ENCODE data around the gene NTPCR.

NTPCR gene

DNA sequence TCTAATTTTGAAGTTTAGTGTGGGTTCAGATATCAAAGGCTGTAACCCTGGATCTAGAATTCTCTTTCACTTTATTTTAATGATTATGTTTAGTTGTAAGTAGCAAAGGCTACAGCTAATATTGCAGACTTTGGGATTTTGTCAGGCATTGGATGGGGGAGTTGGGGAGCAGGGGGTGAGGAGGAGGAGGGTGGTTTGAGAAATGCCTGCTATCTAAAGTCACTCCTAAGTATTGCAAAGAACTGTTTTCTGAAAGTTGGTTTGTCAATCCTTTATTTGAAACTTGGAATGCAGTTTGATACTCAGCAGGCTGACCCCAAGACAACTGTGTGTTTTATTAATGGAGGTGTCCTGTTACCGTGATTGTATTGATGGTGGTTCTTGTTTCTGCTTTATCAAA, 1.2 kb downstream of the NTPCR start:
- H3K4me3 ChIP-seq (ENCODE audit: low read length) = peak overlapping the region; percentile 94
- H3K27me3 ChIP-seq (ENCODE audit: control insufficient read depth, insufficient read depth, low read length) = peaks cover 3% of the 10 kb centered on the region
- peaks cover 10% of the 10 kb centered on the region for H3K36me3 ChIP-seq (ENCODE audit: control insufficient read depth, low read depth, low read length)
- no peak overlapping the region for H3K9ac ChIP-seq (ENCODE audit: low read length)
- H3K27ac ChIP-seq (ENCODE audit: low read length) = no peak overlapping the region
- H3K4me1 ChIP-seq (ENCODE audit: control insufficient read depth, low read depth, low read length) = peaks cover 20% of the 10 kb centered on the region
- H3K9me3 ChIP-seq (ENCODE audit: control insufficient read depth, low read depth, low read length) = no peaks in the 10 kb centered on the region

DNA sequence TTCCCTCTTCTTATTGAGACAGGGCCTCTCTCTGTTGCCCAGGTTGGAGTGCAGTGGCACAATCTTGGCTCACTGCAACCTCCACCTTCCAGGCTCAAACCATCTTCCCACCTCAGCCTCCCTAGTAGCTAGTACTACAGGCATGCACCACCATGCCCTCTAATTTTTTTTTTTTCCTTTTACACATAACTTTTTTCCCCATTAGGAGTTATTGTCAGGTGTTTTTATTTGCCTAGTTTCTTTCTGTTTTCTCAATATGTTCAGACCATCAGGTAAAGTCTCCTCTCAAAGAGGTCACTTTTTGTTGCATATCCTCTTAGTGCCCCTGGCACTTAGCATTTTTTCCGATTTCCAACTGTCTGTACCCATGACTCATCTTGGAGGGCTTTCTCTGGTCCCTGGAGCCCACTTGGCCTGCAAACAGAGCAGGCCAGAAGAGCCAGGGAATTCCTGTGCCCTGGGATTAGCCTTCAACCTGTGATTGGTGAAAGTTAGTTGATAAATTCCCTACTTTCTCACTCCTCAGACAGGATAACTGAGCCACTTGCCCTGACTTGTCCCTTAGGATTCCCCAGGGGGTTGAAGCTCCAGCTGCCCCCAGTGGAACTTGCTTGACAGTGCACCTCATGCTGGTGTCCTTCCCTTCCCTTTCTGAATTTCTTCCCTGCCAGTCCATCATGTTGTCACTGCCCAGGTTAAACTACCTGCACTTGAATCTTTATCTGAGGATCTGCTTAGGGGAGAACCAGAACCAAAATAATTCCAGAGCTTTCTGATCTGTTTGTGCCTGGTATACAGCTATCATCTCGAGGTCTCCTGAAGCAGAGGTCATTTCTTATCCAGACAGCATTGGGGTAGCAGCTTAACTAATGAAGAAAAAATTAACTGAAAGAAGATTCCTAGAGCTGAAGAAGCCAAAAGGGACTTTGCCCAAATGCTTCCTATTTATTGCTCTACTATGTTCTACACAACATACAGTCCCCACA, 2.4 kb downstream of the NTPCR start:
- H3K9me3 ChIP-seq (ENCODE audit: control insufficient read depth, low read depth, low read length) = no peaks in the 10 kb centered on the region
- peaks cover 20% of the 10 kb centered on the region for H3K4me1 ChIP-seq (ENCODE audit: control insufficient read depth, low read depth, low read length)
- H3K4me3 ChIP-seq (ENCODE audit: low read length) = peak overlapping the region; percentile 31
- H3K36me3 ChIP-seq (ENCODE audit: control insufficient read depth, low read depth, low read length) = peaks cover 21% of the 10 kb centered on the region
- H3K27me3 ChIP-seq (ENCODE audit: control insufficient read depth, insufficient read depth, low read length) = peaks cover 2% of the 10 kb centered on the region
- H3K9ac ChIP-seq (ENCODE audit: low read length) = no peak overlapping the region
- H3K27ac ChIP-seq (ENCODE audit: low read length) = peak overlapping the region; percentile 38

DNA sequence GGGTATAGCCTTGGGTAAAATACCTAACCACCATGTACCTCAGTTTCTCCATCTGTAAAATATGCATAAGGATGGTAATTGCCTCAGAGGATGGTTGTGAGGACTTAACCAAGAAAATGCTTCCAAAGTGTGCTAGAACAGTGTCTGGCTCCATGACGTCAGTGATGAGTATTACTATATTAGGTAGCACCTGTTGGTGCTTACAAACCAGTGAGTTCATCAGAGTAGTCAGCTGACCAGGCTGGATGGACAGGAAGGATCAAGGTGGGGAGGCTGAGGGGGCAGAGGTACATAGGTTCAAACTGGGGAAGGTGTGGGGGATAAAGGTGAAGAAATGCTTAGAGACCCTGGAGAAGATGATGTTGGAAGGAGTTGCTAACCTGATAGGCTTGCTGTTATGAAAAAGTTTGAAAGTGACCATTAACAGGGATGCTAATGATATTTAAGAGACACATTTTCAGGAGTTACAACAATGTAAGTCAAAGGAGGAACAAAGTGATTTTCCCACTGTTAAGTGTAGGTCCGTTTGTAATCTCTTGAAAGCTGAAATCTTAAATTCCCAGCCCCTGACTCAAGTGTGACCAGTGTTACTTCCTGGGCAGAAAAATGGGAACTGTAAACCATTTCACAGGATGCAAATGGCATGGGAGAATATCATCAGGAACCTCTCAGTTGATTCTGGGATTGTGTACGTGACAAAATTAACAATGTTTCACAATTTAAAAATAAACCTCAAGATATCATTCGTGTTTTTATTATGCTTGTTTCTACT, 4.4 kb downstream of the NTPCR start:
- Histone ChIP-seq H3K9ac (ENCODE audit: low read length) (no peak overlapping the region), H3K4me1 (ENCODE audit: control insufficient read depth, low read depth, low read length) (peaks cover 16% of the 10 kb centered on the region), H3K36me3 (ENCODE audit: control insufficient read depth, low read depth, low read length) (peaks cover 31% of the 10 kb centered on the region), H3K27ac (ENCODE audit: low read length) (no peak overlapping the region), H3K27me3 (ENCODE audit: control insufficient read depth, insufficient read depth, low read length) (no peaks in the 10 kb centered on the region), H3K4me3 (ENCODE audit: low read length) (no peak overlapping the region), H3K9me3 (ENCODE audit: control insufficient read depth, low read depth, low read length) (no peaks in the 10 kb centered on the region)

DNA sequence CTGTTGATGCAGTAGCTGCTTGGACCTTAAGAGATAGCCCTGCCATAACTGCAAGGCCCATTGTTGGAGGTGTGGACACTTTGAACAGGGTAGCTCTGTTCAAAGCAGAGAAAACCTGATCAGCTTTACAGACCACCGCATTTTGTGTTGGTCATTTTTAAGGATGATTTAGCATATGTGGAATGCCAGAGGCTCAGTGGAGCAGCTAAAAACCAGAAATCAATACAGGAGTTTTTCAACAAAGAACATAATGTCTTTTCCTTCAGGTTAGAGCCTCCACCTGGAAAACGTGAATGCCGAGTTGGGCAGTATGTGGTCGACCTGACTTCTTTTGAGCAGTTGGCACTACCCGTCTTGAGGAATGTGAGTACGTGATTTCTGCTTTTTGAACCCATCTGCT, 5.7 kb downstream of the NTPCR start:
- Histone ChIP-seq H3K27me3 (ENCODE audit: control insufficient read depth, insufficient read depth, low read length) (no peaks in the 10 kb centered on the region), H3K9ac (ENCODE audit: low read length) (no peak overlapping the region), H3K4me1 (ENCODE audit: control insufficient read depth, low read depth, low read length) (peaks cover 14% of the 10 kb centered on the region), H3K9me3 (ENCODE audit: control insufficient read depth, low read depth, low read length) (no peaks in the 10 kb centered on the region), H3K27ac (ENCODE audit: low read length) (no peak overlapping the region), H3K4me3 (ENCODE audit: low read length) (no peak overlapping the region), H3K36me3 (ENCODE audit: control insufficient read depth, low read depth, low read length) (peaks cover 35% of the 10 kb centered on the region)

DNA sequence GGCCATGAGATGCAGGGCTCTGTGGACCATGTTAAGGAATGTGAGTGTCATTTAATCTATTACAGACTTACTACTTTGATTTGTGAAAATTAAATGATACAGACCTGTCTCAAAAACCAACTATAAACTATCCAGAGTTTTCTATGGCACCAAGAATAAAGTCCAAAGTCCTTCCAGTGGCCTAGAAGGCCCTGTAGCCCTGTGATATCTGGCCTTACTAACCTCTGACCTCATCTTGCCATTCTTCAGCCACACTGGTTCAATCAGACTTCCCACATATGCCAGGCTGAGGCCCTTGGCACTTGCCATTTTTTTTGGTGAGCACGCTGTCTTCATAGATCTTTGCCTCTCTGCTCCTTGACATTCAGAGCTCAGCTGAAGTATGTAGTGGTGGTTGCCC, 7.7 kb downstream of the NTPCR start:
- peaks cover 35% of the 10 kb centered on the region for H3K36me3 ChIP-seq (ENCODE audit: control insufficient read depth, low read depth, low read length)
- H3K4me3 ChIP-seq (ENCODE audit: low read length) = no peak overlapping the region
- peaks cover 2% of the 10 kb centered on the region for H3K4me1 ChIP-seq (ENCODE audit: control insufficient read depth, low read depth, low read length)
- no peak overlapping the region for H3K9ac ChIP-seq (ENCODE audit: low read length)
- H3K9me3 ChIP-seq (ENCODE audit: control insufficient read depth, low read depth, low read length) = no peaks in the 10 kb centered on the region
- no peak overlapping the region for H3K27ac ChIP-seq (ENCODE audit: low read length)
- H3K27me3 ChIP-seq (ENCODE audit: control insufficient read depth, insufficient read depth, low read length) = no peaks in the 10 kb centered on the region

DNA sequence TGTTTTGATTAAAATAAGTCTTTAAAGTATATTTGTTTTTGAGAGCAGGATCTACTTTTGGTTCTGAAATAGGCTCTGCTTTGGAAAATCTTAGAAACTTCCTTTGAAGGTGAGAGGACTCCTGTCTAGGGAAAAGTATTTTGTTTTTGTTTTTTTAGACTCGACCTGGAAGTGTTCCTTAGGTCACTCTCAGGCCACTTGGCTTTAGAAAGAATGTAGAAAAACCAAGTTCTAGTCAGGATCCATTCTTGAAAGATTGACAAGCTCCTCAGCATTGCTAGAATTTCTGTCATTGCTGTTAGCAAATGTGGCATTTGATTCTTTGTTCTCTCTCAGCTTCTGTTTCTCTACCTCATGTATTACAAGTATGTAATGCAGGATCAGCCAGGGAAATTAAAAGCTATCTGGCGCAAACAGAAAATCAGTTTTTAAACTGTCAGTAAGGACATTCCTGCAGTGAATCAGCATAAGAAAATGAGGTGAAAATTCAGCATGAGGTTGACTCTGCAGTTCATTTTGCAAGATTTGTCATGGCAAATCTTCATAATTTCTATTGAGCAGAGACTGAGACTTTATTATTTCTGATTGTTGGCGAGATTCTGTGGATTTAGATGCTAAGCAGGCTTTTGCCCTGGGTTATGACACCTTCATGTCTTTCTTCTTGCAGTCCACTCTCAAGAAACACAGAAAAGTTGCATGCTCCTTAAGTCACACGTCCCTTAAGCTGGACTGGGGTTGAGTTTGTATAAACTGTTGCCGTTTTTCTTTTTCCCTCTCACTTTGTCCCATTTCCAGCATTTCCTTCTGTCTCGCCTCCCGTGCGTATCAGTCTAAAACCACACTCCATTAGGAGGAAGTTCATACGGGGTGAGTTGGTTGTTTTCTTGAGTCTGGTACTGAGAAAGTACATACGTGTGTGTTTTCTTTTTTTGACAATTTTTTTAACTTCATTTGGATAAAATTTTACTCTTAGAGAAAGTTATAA, 12.6 kb downstream of the NTPCR start:
- no peak overlapping the region for H3K4me3 ChIP-seq (ENCODE audit: low read length)
- H3K9ac ChIP-seq (ENCODE audit: low read length) = no peak overlapping the region
- H3K27ac ChIP-seq (ENCODE audit: low read length) = no peak overlapping the region
- no peaks in the 10 kb centered on the region for H3K9me3 ChIP-seq (ENCODE audit: control insufficient read depth, low read depth, low read length)
- H3K27me3 ChIP-seq (ENCODE audit: control insufficient read depth, insufficient read depth, low read length) = no peaks in the 10 kb centered on the region
- H3K36me3 ChIP-seq (ENCODE audit: control insufficient read depth, low read depth, low read length) = peaks cover 18% of the 10 kb centered on the region
- no peaks in the 10 kb centered on the region for H3K4me1 ChIP-seq (ENCODE audit: control insufficient read depth, low read depth, low read length)

DNA sequence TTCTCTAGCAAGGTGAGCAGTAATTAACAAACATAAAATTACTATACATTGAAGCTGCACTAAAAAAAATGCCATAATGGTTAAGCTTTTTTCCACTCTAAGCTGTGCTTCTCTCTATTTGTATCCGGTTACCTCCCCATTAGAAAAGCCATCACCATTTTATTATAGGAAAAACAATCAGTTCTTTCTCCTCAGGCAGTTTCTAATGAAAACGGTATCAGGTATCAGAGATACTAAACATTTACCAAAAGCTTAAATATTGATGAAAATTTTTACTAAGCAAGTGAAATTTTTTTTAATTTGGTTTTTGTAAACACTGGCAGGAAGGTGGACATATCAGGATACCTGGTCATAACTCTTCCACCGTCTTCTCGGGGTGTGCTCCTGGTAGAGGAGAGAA, 14.2 kb downstream of the NTPCR start:
- Histone ChIP-seq H3K4me3 (ENCODE audit: low read length) (no peak overlapping the region), H3K27me3 (ENCODE audit: control insufficient read depth, insufficient read depth, low read length) (no peaks in the 10 kb centered on the region), H3K36me3 (ENCODE audit: control insufficient read depth, low read depth, low read length) (peaks cover 22% of the 10 kb centered on the region), H3K27ac (ENCODE audit: low read length) (no peak overlapping the region), H3K4me1 (ENCODE audit: control insufficient read depth, low read depth, low read length) (no peaks in the 10 kb centered on the region), H3K9me3 (ENCODE audit: control insufficient read depth, low read depth, low read length) (no peaks in the 10 kb centered on the region), H3K9ac (ENCODE audit: low read length) (no peak overlapping the region)

DNA sequence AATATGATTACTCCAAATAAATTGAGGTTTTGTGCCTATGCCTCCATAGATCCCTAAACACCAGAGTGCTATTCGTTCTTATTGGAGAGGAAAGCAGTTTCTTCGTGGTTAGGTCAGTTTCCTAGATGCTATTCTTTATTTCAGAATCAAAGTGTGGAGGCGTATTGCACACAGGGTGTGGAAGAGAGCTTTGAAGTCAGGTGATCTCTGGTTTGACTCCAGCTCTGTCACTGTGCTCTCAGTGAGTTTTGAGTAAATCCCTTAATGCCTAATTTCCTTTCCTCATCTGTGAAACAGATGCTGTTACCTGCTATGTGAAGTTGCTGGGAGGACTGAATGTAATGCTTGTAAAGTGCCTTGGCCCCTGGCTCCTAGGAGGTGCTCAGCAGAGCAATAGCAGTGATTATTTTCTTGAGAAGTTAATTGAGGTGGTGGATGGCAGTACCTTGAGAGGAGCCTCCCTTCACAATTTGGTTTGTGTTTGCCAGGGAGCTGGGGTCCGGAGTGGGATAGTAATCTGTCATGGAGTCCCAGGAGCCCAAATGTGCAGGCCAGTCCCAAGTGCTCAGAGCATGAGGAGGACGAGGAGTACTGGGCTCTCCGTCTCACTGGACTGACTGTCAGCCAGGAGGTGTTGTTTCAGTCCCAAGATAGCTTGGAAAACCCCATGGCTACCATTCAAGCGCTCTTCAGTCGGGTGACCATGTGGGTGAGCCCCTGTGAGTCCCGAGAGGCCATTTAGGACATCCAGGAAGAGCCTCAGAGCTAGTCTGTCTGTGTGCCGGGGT, 14.9 kb downstream of the NTPCR start:
- no peak overlapping the region for H3K27ac ChIP-seq (ENCODE audit: low read length)
- H3K36me3 ChIP-seq (ENCODE audit: control insufficient read depth, low read depth, low read length) = peaks cover 29% of the 10 kb centered on the region
- no peaks in the 10 kb centered on the region for H3K4me1 ChIP-seq (ENCODE audit: control insufficient read depth, low read depth, low read length)
- no peaks in the 10 kb centered on the region for H3K27me3 ChIP-seq (ENCODE audit: control insufficient read depth, insufficient read depth, low read length)
- no peak overlapping the region for H3K4me3 ChIP-seq (ENCODE audit: low read length)
- no peaks in the 10 kb centered on the region for H3K9me3 ChIP-seq (ENCODE audit: control insufficient read depth, low read depth, low read length)
- no peak overlapping the region for H3K9ac ChIP-seq (ENCODE audit: low read length)

DNA sequence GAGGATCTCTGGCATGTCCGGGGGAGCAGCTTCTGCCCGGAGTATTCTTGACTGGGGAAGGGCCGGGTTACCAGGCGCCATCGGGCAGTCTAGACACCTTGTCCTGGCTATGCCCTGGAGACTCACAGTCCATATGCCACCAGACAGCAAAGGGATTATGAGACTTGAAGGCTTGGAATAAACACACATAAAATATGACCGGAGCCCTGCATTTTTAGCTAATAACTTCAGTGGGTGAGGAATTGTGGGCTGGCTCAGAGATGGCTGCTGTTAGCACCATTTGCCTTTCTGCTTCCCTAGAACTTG, 15.5 kb downstream of the NTPCR start:
- Histone ChIP-seq H3K27ac (ENCODE audit: low read length) (no peak overlapping the region), H3K27me3 (ENCODE audit: control insufficient read depth, insufficient read depth, low read length) (no peaks in the 10 kb centered on the region), H3K4me1 (ENCODE audit: control insufficient read depth, low read depth, low read length) (no peaks in the 10 kb centered on the region), H3K4me3 (ENCODE audit: low read length) (no peak overlapping the region), H3K36me3 (ENCODE audit: control insufficient read depth, low read depth, low read length) (peaks cover 31% of the 10 kb centered on the region), H3K9ac (ENCODE audit: low read length) (no peak overlapping the region), H3K9me3 (ENCODE audit: control insufficient read depth, low read depth, low read length) (no peaks in the 10 kb centered on the region)

DNA sequence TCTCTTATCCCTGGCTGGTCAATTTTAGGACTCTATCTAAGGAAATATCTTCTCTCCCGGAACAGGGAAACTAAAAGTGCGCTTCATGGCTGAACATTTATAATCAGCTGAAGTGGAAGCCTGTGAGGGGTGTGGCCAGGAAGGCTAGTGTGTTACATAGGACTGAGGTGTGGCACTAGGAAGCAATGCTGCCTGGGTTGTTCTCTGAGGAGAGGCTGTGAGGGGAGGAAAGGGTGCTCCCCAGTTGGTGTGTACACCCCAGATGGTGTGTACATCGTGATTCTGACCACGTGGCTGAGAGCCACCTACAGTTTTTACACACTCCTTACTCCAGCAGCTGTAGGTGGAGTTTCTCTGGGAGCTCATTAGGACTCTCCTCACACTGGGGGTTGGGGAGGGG, 16.3 kb downstream of the NTPCR start:
- H3K9ac ChIP-seq (ENCODE audit: low read length) = no peak overlapping the region
- H3K27me3 ChIP-seq (ENCODE audit: control insufficient read depth, insufficient read depth, low read length) = no peaks in the 10 kb centered on the region
- H3K4me3 ChIP-seq (ENCODE audit: low read length) = no peak overlapping the region
- H3K4me1 ChIP-seq (ENCODE audit: control insufficient read depth, low read depth, low read length) = no peaks in the 10 kb centered on the region
- H3K27ac ChIP-seq (ENCODE audit: low read length) = no peak overlapping the region
- H3K36me3 ChIP-seq (ENCODE audit: control insufficient read depth, low read depth, low read length) = peaks cover 37% of the 10 kb centered on the region
- H3K9me3 ChIP-seq (ENCODE audit: control insufficient read depth, low read depth, low read length) = no peaks in the 10 kb centered on the region
